Stimulated activated CD8-positive, alpha-beta memory T cell treated with anti-CD3 and anti-CD28 coated beads, Interleukin-15, amount 100 ng/mL, for 1 hour (primary cell): Measurements from ENCODE around the gene ETV6.

Source experiments
- DNase-seq: peaks from one replicate; pipeline ENCODE4 v3.0.0-alpha.2; 2020; ENCODE audit warnings: low read depth

The ETV6 gene

DNA sequence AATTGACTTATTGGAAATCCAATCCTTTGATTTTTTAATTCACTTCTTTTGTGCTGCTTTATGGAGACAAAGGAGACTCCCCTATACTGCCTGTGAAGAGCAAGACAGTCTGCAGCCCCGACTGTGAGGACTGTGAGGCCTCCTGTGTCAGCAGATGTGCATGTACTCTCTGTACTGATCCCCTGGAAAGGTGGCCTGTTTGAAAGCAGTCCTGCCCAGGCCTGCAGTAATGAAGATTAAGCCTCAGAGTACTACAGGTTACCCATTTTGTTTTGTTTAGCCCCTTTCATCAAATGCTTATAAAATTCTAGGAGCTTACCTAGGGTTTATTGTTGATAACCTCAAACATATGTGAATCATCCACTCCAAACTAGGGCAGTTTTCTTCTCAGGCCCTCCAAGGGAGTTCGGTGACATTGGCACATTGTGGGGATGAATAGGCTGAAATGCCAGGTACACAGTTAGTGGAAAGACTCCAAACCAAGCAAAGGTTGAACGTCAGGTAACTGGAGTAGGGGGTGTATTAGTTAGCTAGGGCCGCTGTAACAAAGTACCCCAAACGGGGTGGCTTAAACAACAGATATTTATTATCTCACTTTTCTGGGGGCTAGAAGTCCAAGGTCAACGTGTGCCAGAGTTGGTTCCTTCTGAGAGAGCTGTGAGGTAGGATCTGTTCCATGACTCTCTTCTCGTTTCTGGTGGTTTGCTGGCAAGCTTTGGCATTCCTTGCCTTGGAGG lies 212.6 kb downstream of the ETV6 start:
- DNase-seq = no peak

DNA sequence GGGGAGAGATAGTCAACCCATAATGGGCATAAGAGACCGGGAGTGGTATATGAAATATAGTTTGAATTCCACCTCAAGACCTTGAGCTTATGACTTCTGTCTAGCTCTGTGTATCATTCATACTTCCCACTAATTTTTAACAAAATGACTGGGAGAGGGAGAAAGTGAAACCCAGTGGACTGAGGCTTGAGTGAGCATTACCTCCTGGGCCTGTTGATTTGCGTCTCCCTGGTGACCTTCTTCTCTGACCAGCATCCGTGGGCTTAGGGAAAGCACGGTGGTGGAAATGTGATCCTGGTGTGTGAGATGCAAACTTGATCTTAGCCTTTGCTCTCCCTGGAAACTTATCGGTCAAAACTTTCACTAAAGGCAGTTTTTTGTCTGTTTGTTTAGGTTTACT lies 213.3 kb downstream of the ETV6 start:
- DNase-seq = no peak

DNA sequence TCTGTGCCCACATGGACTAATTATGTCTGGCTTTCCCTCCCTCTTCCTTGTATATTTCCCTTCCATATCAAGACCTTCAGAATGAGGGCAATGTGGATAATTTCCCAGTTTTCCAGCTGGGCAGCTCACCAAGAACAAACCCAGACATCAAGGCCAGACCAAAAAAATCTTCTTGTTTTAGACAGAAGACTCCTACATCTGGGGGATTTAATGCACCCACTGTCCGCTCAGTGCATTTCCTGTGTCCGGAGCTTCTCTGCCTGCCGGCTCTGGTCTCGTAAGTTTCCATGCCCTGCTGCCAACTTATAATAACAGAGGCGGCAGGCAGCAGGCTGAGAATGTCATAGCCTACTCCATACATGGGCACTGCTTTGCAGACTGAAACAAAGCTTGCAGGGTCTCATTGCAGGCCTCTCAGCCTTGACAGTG lies 214.0 kb downstream of the ETV6 start:
- DNase-seq = no peak

DNA sequence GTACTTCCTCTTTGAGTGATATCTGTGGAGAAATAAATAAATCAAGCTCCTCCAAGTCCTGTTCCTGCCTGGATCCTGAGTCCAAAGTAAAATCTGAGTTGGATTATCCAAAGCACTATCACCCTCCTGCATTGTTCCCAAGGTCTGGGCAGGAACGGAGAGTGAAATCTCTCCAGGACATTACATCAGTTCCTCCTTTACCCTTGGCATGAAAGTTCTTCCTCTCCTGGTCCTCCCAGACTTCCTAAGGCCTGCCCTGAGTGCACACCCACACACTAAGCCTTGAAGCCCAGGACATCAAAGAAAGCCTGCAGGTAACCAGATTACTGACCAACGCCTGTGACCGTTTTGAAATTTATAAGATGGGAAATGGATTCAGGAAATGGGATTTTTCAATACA lies 214.5 kb downstream of the ETV6 start:
- no peak for DNase-seq

DNA sequence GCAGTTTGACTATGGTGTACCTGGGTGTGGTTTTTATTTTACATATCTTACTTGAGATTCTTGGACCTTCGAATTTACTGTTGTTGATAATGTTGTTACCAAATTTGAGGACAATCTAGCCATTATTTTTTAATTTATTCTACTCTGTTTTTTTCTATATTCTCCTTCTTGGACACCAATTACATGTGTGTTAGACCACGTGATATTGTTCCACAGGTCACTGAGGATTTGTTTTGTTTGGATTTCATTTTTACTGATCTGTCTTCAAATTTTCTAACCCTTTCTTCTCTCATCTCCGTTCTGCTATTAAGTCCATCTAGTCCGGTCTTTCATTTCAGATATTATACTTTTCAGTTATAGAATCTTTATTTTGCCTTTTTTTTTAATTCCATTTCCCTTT lies 216.3 kb downstream of the ETV6 start:
- DNase-seq = no peak

DNA sequence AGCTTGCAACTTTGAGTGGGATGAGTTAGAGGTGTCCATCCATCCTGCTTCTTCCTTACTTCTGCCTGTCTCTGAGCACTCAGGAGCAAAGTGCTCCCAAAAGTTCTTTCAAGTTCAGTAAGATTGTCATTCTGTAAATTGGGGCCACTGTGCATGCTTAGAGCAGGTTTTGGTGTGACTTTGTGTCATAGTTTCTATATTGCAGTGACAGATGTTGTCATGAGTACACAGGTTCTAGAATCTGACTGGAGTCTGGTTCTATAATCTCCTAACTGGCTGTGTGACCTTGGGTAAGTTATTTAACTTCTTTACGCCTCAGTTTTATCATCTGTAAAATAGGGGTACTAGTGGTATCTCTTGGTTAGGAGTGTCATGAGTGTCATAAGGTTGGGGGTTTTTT lies 218.6 kb downstream of the ETV6 start:
- no peak for DNase-seq

DNA sequence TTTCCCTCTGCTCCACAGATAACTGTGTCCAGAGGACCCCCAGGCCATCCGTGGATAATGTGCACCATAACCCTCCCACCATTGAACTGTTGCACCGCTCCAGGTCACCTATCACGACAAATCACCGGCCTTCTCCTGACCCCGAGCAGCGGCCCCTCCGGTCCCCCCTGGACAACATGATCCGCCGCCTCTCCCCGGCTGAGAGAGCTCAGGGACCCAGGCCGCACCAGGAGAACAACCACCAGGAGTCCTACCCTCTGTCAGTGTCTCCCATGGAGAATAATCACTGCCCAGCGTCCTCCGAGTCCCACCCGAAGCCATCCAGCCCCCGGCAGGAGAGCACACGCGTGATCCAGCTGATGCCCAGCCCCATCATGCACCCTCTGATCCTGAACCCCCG lies 219.9 kb downstream of the ETV6 start:
- DNase-seq = no peak

DNA sequence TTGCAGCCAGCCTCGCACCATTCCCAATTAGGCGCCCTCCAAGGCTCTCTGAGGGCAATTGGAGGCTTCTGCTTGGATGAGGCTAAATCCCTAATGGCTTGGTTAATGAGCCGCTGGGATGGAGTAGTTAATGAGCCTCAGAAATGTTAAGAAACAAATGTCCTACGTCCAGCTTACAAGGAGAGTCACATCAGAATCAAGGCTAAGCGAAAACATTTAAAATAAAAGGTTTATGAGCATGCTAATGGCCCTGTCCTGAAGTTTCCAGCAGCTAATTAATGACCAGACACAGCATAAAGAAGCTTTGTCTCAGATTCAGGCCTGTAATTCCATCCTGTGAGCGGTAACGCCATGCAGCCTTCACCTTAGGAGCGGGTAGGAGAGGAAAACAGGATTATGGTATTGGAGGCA lies 220.6 kb downstream of the ETV6 start:
- DNase-seq = no peak

DNA sequence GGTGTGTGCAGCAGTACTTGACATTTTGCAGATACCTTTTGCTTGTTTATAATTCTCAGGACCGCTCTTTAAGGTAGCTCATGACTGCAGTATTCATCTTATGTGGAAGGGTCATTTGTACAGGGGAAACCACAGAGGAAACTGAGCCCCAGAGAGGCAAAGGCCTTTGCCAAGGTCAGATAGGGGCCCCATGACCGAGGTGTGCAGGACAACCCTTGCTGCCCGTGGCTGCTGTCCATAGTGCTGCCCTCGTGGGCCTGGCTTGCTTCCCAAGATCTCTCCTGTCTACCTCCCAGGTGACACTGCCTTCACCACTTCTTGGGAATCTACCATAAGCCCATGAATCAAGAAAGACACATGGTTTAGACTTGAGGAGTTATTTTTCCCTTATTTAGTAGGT lies 222.6 kb downstream of the ETV6 start:
- DNase-seq = no peak

DNA sequence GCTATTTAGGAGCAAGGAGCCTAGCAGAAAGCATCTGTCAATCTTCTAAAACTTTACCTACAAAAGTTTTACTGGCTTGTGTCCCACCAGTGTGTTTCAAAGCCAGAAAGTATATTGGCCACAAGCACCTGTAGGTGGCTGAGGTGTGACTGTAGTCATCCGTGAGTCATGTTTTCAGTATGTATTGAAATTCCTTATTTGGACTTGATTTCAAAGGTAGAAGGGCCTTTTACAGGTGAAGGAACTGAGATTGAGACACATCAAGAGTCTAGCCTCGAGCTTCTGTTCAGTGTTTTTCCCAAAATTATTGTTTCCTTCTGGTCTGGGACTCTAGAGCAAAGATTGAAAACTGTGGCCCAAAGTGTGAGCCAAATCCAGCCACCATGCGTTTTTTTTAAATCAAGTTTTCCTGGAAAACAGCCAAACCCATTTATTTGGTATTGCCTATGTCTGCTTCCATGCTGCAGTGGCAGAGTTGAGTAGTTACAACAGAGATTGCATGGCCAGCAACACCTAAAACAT lies 226.0 kb downstream of the ETV6 start:
- DNase-seq = no peak

DNA sequence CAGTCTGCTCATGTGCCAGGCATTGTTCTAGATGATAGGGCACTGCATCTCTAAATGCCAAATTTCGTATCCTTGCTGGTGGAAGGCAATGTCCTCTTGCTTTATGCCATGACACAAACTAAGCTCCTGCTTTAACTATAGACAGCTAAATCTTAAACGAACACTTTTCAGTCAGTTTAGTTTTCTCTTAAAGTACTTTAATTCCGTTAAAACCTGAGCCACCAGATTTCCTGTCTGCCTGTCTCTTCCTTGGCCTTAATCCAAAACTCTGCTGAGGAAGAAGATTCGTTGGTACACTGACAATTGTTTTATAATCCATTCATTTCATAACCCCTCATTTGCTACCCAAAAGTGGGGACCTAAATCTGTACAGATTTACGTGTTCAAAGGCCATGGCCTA lies 226.8 kb downstream of the ETV6 start:
- no peak for DNase-seq

DNA sequence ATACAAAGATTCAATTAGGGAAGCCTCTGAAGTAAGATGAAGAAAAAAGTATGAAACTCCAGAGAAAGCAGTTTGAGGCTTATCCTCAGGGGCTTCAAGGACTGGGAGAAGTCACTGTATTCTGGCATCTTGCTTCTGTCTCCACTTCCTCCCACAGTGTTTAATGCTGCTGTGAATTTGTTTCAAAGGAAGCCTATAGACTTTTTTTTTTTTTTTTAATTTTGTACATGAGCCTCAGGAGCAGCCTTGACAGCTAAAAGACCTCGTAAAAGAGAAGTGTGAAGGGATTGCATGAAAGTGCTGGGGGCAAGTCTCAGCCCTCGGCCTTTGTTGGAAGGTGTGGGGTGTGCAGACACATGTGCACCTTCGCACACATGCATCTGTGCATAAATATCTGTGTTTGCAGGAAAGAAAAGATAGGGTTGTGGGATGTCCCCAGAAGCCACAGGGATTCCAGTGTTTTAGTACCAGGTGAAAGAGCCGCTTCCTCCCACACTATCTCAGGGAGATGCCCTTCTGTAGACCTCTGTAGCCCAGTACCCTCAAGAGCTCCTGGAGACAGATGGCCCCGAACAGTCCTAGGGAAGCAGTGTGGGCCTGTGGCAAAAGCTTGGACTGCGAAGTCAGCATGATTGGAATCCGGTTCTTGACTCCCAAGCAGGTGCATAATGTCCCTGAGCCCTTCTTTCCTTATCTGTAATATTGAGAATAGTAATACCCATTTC lies 227.8 kb downstream of the ETV6 start:
- DNase-seq = no peak

DNA sequence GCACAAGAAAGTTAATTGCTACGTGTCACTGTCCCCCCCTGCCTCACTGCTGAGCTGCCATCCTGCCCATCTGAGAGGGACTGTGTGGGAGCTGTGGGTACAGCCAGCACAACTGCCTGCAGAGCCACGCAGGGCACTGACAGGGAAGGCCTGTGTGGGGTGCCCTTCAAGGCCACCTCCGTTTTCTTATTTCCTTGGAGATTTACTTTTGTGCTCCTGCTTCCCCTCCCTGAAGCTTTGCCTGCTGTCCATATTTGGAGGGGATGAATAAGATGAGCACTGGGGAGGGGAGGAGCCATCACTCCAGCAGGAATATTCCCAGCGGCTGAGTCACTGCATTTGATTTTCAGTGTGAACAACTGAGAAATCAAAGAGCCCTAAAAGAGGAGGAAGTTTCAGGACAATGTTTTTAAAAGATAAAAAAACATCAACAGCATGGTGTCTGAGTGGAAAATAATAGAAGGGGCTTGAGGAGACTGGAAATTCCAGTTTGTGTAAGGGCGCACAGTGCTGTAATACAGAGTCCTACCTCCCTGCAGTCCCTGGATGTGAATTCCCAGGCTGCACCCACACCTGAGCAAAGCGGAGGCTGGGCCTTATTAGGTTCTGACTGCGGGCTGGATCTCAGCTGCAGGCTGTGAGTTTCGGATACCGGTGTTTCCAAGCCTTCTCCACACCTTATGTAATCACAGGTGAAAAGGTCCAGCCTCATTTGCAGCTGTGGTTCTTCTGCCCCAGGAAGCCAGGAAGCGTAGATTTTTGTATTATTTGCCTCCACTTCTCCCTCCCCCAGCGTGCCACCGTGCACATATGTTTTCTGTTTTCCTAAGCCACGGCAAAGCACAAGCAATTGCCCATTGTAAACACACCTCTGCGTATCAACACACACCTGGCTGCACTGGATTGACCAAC lies 228.7 kb downstream of the ETV6 start:
- no peak for DNase-seq

DNA sequence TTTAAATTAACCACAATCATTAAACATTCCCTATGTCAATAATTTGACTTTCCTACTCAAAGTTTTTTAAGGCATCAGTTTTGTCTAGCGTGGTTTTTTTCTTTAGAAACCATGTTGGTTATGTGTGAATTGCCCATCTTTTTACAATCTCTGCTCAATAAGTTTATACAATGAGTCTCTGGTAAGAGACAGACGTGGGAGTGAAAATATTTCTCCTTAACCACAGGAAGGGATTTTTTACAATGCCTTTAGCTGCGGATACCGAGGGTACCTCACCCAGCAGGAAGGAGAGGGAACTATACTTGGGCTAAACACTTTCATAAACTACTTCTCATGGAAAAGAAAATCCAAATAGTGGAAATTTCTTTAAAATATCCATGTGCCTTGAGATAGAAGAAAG lies 229.8 kb downstream of the ETV6 start:
- DNase-seq = no peak

DNA sequence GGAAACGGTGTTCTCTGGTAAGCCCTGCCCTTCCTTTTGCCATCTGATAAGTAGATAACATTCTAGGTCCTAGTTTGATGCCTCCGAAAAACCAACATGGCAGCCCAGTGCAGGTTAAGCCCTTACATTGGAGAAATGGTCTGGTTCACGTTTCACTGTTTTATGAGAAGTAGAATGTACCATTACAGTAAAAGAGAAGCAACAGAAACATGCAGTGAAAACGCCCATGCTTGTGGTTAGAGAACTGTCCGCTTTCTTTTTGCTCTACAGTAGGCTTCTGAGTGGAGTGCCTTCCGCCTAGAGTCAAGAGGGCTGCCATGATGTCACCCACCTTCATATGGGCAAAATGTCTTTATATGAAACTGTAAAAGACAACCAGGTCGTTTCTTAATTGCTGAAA lies 230.9 kb downstream of the ETV6 start:
- no peak for DNase-seq

DNA sequence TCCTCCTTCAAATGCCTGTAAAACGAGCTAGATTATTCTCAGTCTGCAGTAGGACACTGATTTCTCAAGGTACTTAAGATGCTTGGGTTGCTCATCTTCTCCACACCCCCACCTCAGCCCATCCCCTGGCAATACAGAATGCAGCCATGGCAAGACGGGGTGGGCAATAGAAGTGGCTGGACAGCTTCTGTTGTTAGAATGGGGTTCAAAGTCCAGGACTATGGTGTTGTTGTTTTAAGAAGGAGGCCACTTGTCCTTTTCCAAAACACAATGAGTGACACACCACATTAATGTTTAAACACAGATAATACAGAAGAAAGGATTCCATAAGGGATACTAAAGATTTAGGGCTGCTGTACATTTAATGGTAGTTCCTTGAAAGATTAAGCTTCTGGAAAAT lies 232.4 kb downstream of the ETV6 start:
- no peak for DNase-seq

DNA sequence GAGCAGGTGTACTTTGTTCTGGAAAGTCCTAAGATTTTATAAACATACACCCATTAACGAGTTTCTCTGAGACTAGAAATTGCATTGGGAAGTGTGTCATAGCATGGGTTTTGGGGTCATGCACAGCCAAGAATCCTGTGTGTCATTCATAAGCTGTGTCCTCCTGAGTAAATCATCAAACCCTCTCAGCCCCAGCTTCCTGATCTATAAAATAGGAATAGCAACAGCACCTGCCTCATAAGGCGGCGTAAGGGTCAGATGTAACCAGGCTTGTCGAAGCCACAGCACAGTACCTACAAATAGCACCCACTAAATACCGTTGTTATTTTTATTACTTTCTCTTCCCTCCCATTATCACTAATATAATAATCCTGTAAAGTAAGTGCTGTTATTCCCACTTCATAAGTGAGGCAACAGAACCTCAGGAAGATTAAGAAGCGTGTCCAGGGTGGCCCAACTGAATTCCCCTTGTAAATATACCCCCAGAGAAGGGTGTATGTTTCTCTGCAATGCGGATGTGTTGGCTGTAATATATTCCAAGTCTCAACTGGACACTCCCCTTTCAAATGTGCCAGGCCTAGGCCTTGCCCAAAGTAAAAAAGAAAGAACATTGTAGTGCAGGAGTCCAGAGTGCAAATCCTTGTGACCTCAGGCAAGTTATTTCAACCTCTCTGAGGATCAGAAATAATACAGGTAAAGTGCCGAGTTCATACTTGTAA lies 233.0 kb downstream of the ETV6 start:
- no peak for DNase-seq

DNA sequence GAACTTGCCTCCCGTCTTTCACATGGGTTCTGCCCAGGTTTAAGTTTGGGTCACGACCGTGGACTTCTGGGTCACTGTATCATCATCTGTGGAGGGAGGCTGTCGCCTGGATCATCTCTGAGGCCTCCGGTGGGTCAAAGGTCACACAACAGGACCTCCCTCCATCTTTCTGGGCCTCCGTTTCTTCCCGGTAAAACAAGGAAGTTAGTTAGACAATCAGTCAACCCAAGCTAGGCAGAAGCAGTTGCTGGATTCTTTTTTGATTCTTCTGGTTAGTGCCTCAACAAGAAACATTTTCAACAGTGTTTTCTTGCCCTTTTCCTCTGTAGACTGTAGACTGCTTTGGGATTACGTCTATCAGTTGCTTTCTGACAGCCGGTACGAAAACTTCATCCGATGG lies 234.6 kb downstream of the ETV6 start:
- DNase-seq = no peak

DNA sequence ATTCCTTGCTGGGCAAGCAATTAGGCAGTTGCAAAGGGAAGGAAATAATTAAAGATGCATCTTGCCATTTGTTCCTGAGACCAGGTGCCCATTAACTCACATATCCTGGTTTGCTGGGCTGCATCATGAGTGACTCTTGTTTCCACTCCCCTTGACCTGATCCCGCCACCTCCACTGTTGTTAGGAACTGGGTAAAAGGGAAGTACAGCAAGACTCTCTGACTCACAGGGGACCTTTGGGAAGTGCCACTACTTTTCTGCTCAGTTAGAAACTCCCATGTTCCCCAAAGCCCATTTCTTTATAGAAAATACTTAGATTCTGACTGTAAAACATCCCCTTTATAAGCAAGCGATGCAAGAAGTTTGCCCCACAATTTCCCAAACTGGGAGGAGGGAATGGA lies 235.2 kb downstream of the ETV6 start:
- DNase-seq = no peak

DNA sequence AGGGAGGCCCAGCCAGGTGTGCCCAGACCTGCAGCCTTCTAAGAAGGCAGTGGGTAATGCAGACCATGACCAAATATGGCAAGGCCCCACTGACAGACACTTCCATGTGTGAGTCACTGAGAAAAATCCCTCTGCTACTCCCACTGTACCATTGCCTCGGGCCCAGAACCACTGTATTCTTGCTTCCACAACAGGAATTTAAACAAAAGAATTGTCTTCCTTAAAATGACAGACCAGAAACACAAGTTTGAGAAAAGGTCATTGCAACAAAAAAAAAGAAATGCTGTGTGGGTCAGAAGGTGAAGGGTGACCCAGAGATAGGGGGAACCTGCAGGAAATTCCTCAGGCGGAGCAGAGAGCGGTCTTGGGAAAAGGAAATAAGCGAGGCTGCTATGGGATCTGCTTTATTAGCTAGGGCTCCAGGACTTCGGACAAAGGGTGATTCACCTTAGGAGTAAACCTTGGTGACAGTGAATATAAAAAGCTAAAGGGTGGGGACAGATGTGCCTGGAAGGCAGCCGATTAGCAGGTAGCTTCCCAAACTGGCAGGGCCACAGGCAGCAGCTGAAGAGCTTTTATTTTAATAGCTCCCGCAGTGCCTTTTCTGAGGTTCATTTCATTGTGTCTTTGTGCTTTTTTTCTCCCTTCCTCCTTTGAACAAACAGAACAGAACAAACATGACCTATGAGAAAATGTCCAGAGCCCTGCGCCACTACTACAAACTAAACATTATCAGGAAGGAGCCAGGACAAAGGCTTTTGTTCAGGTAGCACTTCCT lies 236.0 kb downstream of the ETV6 start:
- no peak for DNase-seq

DNA sequence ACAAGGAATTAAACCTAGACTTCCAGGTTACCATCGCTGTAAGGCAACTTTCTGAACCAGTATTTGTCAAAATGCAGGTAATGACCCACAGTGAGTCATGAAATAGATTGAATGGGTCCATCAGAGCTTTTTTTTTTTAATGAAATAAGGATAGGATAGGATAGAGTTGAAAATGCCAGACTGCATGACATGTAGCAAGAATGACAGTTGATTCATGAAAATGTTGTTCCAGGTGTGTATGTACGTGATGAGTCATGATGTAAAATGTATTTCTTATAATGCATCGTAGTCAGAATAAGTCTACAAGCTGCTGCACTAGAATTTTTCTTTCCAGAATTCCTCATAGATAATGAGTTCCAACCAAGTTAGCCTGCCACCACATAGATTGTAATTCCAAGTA lies 236.9 kb downstream of the ETV6 start:
- no peak for DNase-seq
